GM12878 (cell line): ENCODE measurements around the gene CCR7. TPM values are rescaled to one million over a fixed set of nuclear protein-coding genes. Genes with fewer than 3 reads are reported as not detected.

Experiments used
- ATAC-seq: fragments of 200-7000 bp; cut with Tn5 transposase; 3 replicates; pipeline ENCODE4 v1.9.1; 2020; ENCODE audit warnings: mild to moderate bottlenecking, moderate library complexity
- BruUV-seq: library from RNA; stranded (reverse); fragments of 400-500 nt; replicated peaks from 2 replicates; lab custom pipeline; 2021; lab: Mats Ljungman, UMichigan
- CTCF ChIA-PET: fragments of 300-600 bp; sonication (Branson Sonifier 250); formaldehyde crosslinking; extraction: SDS; loops from one replicate; lab custom pipeline; 2021; ENCODE audit warnings: inconsistent platforms; lab: Yijun Ruan, JAX
- POLR2A ChIA-PET: fragments of 350-600 bp; formaldehyde crosslinking; extraction: SDS; loops from one replicate; lab custom pipeline; 2021; ENCODE audit warnings: inconsistent platforms; lab: Charles Lee
- RAD21 ChIA-PET: fragments of 300-600 bp; sonication (Branson Sonifier 250); formaldehyde crosslinking; loops from one replicate; lab custom pipeline; 2023; ENCODE audit warnings: antibody characterized with exemption; ENCODE audit not compliant: unreplicated experiment; lab: Charles Lee
- SMC1A ChIA-PET: fragments of 300-600 bp; sonication (Branson Sonifier 250); formaldehyde crosslinking; loops from one replicate; lab custom pipeline; 2023; ENCODE audit not compliant: unreplicated experiment, uncharacterized antibody; lab: Charles Lee
- DNase-seq: peaks from one replicate; pipeline ENCODE4 v3.0.0-alpha.2; 2011; ENCODE audit warnings: low read depth, low spot score
- FAIRE-seq: peaks from 3 replicates; lab custom pipeline; 2011; peaks lifted over from hg19 to GRCh38; lab: Jason Lieb, UNC
- H2AFZ ChIP-seq: 2 replicates; pipeline ENCODE4 v1.6.0; 2011; ENCODE audit warnings: low read depth, low read length, control low read depth; ENCODE audit not compliant: control insufficient read depth
- H3K27ac ChIP-seq: 2 replicates; pipeline ENCODE4 v1.5.1; 2011; ENCODE audit warnings: control low read depth; ENCODE audit not compliant: control insufficient read depth, insufficient read depth
- H3K27me3 ChIP-seq, 2 experiments: replicated peaks in 1 of 2; 2 replicates each; pipeline versions ENCODE4 v1.6.0 to v1.6.1; 2011; ENCODE audit warnings: low read length in 1 of 2; ENCODE audit not compliant: control insufficient read depth in 2 of 2, insufficient read depth in 2 of 2
- H3K36me3 ChIP-seq, 2 experiments: 2 replicates each; pipeline ENCODE4 v1.5.1; 2011; ENCODE audit warnings: low read length in 1 of 2; ENCODE audit not compliant: control insufficient read depth in 2 of 2, insufficient read depth in 2 of 2
- H3K4me1 ChIP-seq: 2 replicates; pipeline ENCODE4 v1.6.1; 2011; ENCODE audit warnings: mild to moderate bottlenecking, low read length, moderate library complexity, mixed read lengths; ENCODE audit not compliant: control insufficient read depth, insufficient read depth
- H3K4me2 ChIP-seq: 2 replicates; pipeline ENCODE4 v1.6.0; 2011; ENCODE audit warnings: control low read depth; ENCODE audit not compliant: control insufficient read depth, insufficient read depth
- H3K4me3 ChIP-seq: fragments of 200-600 bp; sonication (generic); 2 replicates; pipeline ENCODE4 v1.5.1; 2016
- H3K79me2 ChIP-seq: 2 replicates; pipeline ENCODE4 v1.6.0; 2011; ENCODE audit warnings: low read length; ENCODE audit not compliant: control insufficient read depth, insufficient read depth
- H3K9ac ChIP-seq: 2 replicates; pipeline ENCODE4 v1.8.0; 2011; ENCODE audit warnings: low read length, control low read depth, mixed read lengths; ENCODE audit not compliant: control insufficient read depth, insufficient read depth
- H3K9me3 ChIP-seq: replicated peaks from 3 replicates; pipeline ENCODE4 v1.5.1; 2011; ENCODE audit warnings: mild to moderate bottlenecking, low read length; ENCODE audit not compliant: control insufficient read depth, insufficient read depth
- H4K20me1 ChIP-seq: 2 replicates; pipeline ENCODE4 v1.6.0; 2011; ENCODE audit not compliant: control insufficient read depth, insufficient read depth
- CEBPB ChIP-seq, 2 experiments: fragments of 150-350 bp in 1 of 2; IDR thresholded peaks; 2 replicates each; pipeline ENCODE4 v1.6.1; 2012 to 2014; ENCODE audit warnings: low read depth in 2 of 2, low read length in 2 of 2, borderline replicate concordance in 1 of 2, inconsistent platforms in 1 of 2
- CUX1 ChIP-seq: IDR thresholded peaks from 2 replicates; pipeline ENCODE4 v1.6.1; 2012; ENCODE audit warnings: improper control_type of control experiment, low read depth, low read length; ENCODE audit not compliant: insufficient replicate concordance
- IRF3 ChIP-seq: fragments of 450-650 bp; IDR thresholded peaks from 2 replicates; pipeline ENCODE4 v1.6.1; 2014; ENCODE audit warnings: mild to moderate bottlenecking
- NRF1 ChIP-seq: conservative IDR thresholded peaks from 2 replicates; pipeline ENCODE4 v1.6.1; 2011; ENCODE audit warnings: mild to moderate bottlenecking, low read depth, low read length, improper control_type of control experiment
- SREBF2 ChIP-seq: IDR thresholded peaks from 2 replicates; pipeline ENCODE4 v1.6.1; 2012; ENCODE audit warnings: mild to moderate bottlenecking, low read length
- TAF1 ChIP-seq: IDR thresholded peaks from 2 replicates; pipeline ENCODE4 v1.6.1; 2011; ENCODE audit warnings: mild to moderate bottlenecking, low read depth, low read length, borderline replicate concordance
- ZBTB4 ChIP-seq: fragments of 450-650 bp; formaldehyde crosslinking; IDR thresholded peaks from 2 replicates; pipeline ENCODE4 v1.4.0; 2022; ENCODE audit warnings: mild to moderate bottlenecking, moderate library complexity
- ZSCAN29 ChIP-seq: fragments of 450-650 bp; IDR thresholded peaks from 2 replicates; pipeline ENCODE4 v1.6.1; 2017; ENCODE audit warnings: mild to moderate bottlenecking, moderate library complexity
- WGBS: methylation state at CpG from one replicate; pipeline ENCODE4 v1.1.6; 2016; ENCODE audit warnings: low lambda C conversion rate; ENCODE audit not compliant: insufficient replicate concordance, insufficient coverage; ENCODE audit errors: missing lambda C conversion rate; 5-methylcytosine and 5-hydroxymethylcytosine counted together
- in situ Hi-C: fragments of 300-500 bp; cut with MboI; formaldehyde crosslinking; loops from 9 replicates; pipeline ENCODE4 v1.14.3; 2018; ENCODE audit warnings: mixed read lengths
- intact Hi-C: fragments of 100-400 bp; cut with micrococcal nuclease; formaldehyde crosslinking; loops from one replicate; pipeline ENCODE4 v1.14.2; 2022; ENCODE audit not compliant: unreplicated experiment
- polyA plus RNA-seq, 11 experiments: library from polyadenylated mRNA; depleted of rRNA in 4 of 11; unstranded in 6 of 11; stranded (reverse) in 5 of 11; fragments of >200 nt; fragmentation: Nextera tagmentation in 4 of 11; fragmentation: Illumina TruSeq in 1 of 11; extraction: Ambion mirVana in 4 of 11; extraction: Trizol in 1 of 11; gene quantifications; 1 replicate in 1 of 11; 2 replicates in 10 of 11; pipeline versions ENCODE4 v1.2.1 to v1.2.3, GENCODE V29; 2011 to 2016; ENCODE audit warnings: inconsistent platforms in 2 of 11, missing spikeins in 2 of 11, low read depth in 1 of 11
- total RNA-seq, 4 experiments: library from RNA; depleted of rRNA in 3 of 4; stranded (reverse); fragments of >200 nt in 3 of 4; fragmentation: Illumina TruSeq in 1 of 4; extraction: Trizol in 1 of 4; gene quantifications; 2 replicates each; pipeline versions ENCODE4 v1.2.1 to v1.2.3, GENCODE V29; 2013 to 2021

Gene CCR7
- total and polyA plus RNA-seq, 10 of the 15 experiments (the other 5 are each of a cell fraction or from before 2014, with no cell fraction given): 131 to 1,171 (median 260) TPM

GRCh38 chr17:40597156-40597555, 31.9 kb upstream of the CCR7 start (continued):
- no peak for TF ChIP-seq IRF3
- TF ChIP-seq ZBTB4 (CRISPR knock-in tag): no peak

GRCh38 chr17:40596261-40596919, 31.1 kb upstream of the CCR7 start:
- Histone ChIP-seq H3K36me3 (no peaks in the 10 kb centered on the region), H3K4me3 (no peak overlapping the region), H3K4me2 (peak overlapping the region; percentile 19), H2AFZ (no peak overlapping the region), H3K27ac (0 out of 2 replicates have a peak overlapping the region, but pooled peaks have one; percentile 0), H3K9me3 (peaks cover 10% of the 10 kb centered on the region), H4K20me1 (no peaks in the 10 kb centered on the region), H3K79me2 (no peaks in the 10 kb centered on the region), H3K4me1 (peaks cover 49% of the 10 kb centered on the region), H3K9ac (no peak overlapping the region), H3K27me3 (no peaks in the 10 kb centered on the region)
- CTCF ChIA-PET: interaction anchor here (0.6 to 2.8 kb wide), 11 partner anchors 12 to 64 kb away, joined by 3 to 43 read pairs (median 4); no protein-coding TSS in a partner anchor
- no TSS peak for BruUV-seq
- FAIRE-seq (no peak), DNase-seq (peak; percentile 59), ATAC-seq (peak; percentile 15)
- RAD21 ChIA-PET: interaction anchor here (1.0 to 4.0 kb wide), 9 partner anchors 10 to 54 kb away, joined by 3 to 75 read pairs (median 9); partner anchors contain the start of gene CCR7
- intact Hi-C loops (no loop called here), in situ Hi-C loops (no loop called here)
- SMC1A ChIA-PET: interaction anchor here (0.6 to 4.3 kb wide), 17 partner anchors 9 to 155 kb away, joined by 3 to 63 read pairs (median 6); partner anchors contain the start of gene CCR7
- POLR2A ChIA-PET: interaction anchor here (1.5 to 4.4 kb wide), 7 partner anchors 11 to 36 kb away, joined by 3 to 81 read pairs (median 18); partner anchors contain the start of gene CCR7
- 36% methylated on average over 7 of the region's 7 CpGs for WGBS
- TF ChIP-seq ZSCAN29 (no peak), CUX1 (no peak), NRF1 (no peak), TAF1 (no peak), SREBF2 (no peak), CEBPB (IDR thresholded peaks at IDR 0.05; ENCODE audit: borderline replicate concordance in 1 of 2, low read depth in 2 of 2, low read length in 2 of 2) (no peak)
